NT2/D1 (cell line): ENCODE measurements around the gene NOB1.

Source experiments
- SUZ12 ChIP-seq: IDR thresholded peaks from 2 replicates; pipeline ENCODE4 v1.6.1; 2011; ENCODE audit not compliant: insufficient read length, insufficient read depth; ENCODE audit errors: extremely low read depth
- YY1 ChIP-seq: IDR thresholded peaks from 2 replicates; pipeline ENCODE4 v1.6.1; 2011; ENCODE audit not compliant: insufficient read length, insufficient read depth
- ZNF274 ChIP-seq: IDR thresholded peaks from 2 replicates; pipeline ENCODE4 v1.6.1; 2011; ENCODE audit warnings: mild to moderate bottlenecking, low read depth, low read length

DNA sequence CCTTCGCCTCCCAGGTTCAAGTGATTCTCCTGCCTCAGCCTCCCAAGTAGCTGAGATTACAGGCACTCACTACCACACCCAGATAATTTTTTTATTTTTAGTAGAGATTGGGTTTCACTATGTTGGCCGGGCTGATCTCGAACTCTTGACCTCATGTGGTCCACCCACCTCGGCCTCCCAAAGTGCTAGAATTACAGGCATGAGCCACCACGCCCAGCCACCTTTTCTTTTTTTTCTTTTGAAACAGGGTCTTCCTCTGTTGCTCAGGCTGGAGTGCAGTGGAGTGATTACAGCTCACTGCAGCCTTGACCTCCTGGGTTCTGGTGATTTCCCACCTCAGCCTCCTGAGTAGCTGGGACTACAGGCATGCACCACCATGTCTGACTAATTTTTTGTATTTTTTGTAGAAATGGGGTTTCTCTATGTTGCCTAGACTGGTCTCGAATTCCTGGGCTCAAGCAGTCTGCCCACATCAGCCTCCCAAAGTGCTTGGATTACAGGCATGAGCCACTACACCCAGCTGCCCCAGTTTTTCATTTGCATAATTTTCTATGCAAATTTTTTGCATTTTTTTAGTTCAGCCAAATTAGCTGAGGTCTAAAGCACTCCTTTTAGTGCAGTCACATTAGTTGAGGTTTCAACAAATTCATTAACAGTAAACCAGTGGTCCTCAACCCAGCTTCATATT is 18.7 kb upstream of the NOB1 start:
- TF ChIP-seq SUZ12 (no peak), YY1 (no peak), ZNF274 (no peak)
